Lower lobe of right lung (tissue), 2 donors: ENCODE measurements around the gene OR2A25. TPM values are rescaled to one million over a fixed set of nuclear protein-coding genes. Genes with fewer than 3 reads are reported as not detected.

Experiments used
- ATAC-seq, 2 donors: fragments of 200-7000 bp; cut with Tn5 transposase; one replicate each; pipeline ENCODE4 v1.9.1; 2020 to 2022; ENCODE audit warnings: mild to moderate bottlenecking in 2 of 2, moderate library complexity in 2 of 2
- DNase-seq: peaks from one replicate; pipeline ENCODE4 v3.0.0-alpha.2; 2020
- H3K27ac ChIP-seq: fragments of 200-600 bp; one replicate; pipeline ENCODE4 v1.8.0; 2022
- H3K27me3 ChIP-seq: fragments of 200-600 bp; one replicate; pipeline ENCODE4 v1.8.0; 2022; ENCODE audit warnings: low read depth
- H3K36me3 ChIP-seq: fragments of 200-600 bp; one replicate; pipeline ENCODE4 v1.8.0; 2022; ENCODE audit warnings: mild to moderate bottlenecking
- H3K4me1 ChIP-seq: fragments of 200-600 bp; one replicate; pipeline ENCODE4 v1.8.0; 2022
- H3K4me3 ChIP-seq: fragments of 200-600 bp; one replicate; pipeline ENCODE4 v1.8.0; 2022; ENCODE audit warnings: mild to moderate bottlenecking
- H3K9me3 ChIP-seq: fragments of 200-600 bp; one replicate; pipeline ENCODE4 v1.8.0; 2022
- CTCF ChIP-seq: fragments of 200-600 bp; IDR thresholded peaks from one replicate; pipeline ENCODE4 v1.8.0; 2022; ENCODE audit warnings: antibody characterized with exemption, mild to moderate bottlenecking
- intact Hi-C: fragments of 100-400 bp; cut with DNase I; formaldehyde crosslinking; loops from one replicate; pipeline ENCODE4 v1.11.0; 2022
- total RNA-seq: library from RNA; stranded (reverse); fragmentation: NEBNext Ultra II Directional; extraction: Animal tissue kit (Norgen Biotek cat#: 25700); gene quantifications from one replicate; pipeline ENCODE4 v1.2.1, GENCODE V29; 2021
- donor health status: DM: no; HTN: yes; CAD: no; lungs with severe emphysema.

OR2A25 gene
- total RNA-seq, 1 donor from 2014 or later = not detected

DNA sequence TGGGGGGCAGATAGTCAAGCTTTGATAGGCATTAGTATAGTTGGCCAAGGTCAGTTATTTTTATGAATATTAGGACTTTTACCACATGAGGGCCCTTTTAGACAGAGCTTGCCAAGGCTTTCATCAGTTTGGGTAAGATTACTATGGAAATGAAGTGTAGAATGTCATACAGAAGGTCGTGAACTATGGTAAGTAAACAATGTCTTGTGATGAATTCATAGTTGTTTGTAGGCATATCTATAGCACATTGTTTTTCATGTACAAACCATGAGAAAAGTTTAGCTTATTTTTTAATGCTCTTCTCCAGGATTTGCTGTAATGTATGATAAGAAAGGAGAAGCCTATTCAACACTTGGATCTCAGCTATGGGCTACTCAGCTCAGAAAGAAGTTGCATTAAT lies 44.0 kb downstream of the OR2A25 start:
- intact Hi-C loops = no loop called here
- no peak for ATAC-seq
- Histone ChIP-seq H3K27ac (no peak overlapping the region), H3K4me1 (no peaks in the 10 kb centered on the region), H3K27me3 (peaks cover 5% of the 10 kb centered on the region), H3K4me3 (no peak overlapping the region), H3K9me3 (no peaks in the 10 kb centered on the region), H3K36me3 (no peaks in the 10 kb centered on the region)
- TF ChIP-seq CTCF = no peak
- DNase-seq = no peak

- DNase-seq (no peak), ATAC-seq (no peak)
- Histone ChIP-seq H3K9me3 (no peaks in the 10 kb centered on the region), H3K36me3 (no peaks in the 10 kb centered on the region), H3K4me1 (no peaks in the 10 kb centered on the region), H3K27me3 (peaks cover 5% of the 10 kb centered on the region), H3K4me3 (no peak overlapping the region), H3K27ac (no peak overlapping the region)
- no peak for TF ChIP-seq CTCF
- intact Hi-C loops = no loop called here
These were observed 48.7 kb downstream of the OR2A25 start for GRCh38 chr7:144118341-144118740.

DNA sequence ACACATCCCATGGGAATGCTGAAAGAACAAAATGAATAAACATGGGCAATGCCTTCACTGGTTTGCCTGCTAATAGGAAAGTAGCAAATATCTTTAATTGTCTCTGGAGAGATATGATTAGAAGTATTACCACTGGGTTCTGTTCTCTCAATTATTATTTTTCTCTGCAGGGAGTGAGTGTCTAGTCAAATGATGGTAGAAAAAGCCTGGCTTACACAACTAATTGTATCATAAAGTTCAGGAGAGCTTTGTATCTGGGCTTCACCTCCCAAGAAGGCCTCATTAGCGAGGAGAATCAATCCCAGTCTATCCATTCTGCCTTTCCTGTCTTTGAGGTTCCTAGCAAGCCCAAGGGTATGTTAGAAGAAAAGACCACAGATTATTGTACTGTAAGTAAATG lies 53.3 kb downstream of the OR2A25 start, which contains the start of gene OR2A14:
TSS of gene OR2A14 (plus strand) at position 301 of the 400 bp plus-strand sequence. CDS start 5,937 bp downstream, outside the sequence.
- no peak for TF ChIP-seq CTCF
- intact Hi-C loops = no loop called here
- Histone ChIP-seq H3K4me3 (no peak within 1 kb of the TSS), H3K27ac (no peak within 1 kb of the TSS), H3K27me3 (no peaks in the 10 kb centered on the region), H3K9me3 (no peaks in the 10 kb centered on the region), H3K36me3 (no peaks in the 10 kb centered on the region), H3K4me1 (no peaks in the 10 kb centered on the region)
- DNase-seq = no peak
- no peak for ATAC-seq

Other genes starting within 250 kb of the OR2A25 start
- gene TCAF1, start 167.6 kb upstream of the OR2A25 start, total RNA-seq = 43.3 TPM
- gene OR2F2, start 134.6 kb upstream of the OR2A25 start, total RNA-seq = not detected
- gene OR2F1, start 115.0 kb upstream of the OR2A25 start, total RNA-seq = not detected
- not detected for gene OR6B1, start 69.5 kb upstream of the OR2A25 start, total RNA-seq
- gene OR2A5, start 20.9 kb upstream of the OR2A25 start, total RNA-seq = not detected
- gene OR2A12, start 16.5 kb downstream of the OR2A25 start, total RNA-seq = not detected
- not detected for gene OR2A2, start 39.8 kb downstream of the OR2A25 start, total RNA-seq
- gene OR2A14, start 53.4 kb downstream of the OR2A25 start, total RNA-seq = not detected
- gene CTAGE4, start 113.7 kb downstream of the OR2A25 start, total RNA-seq = 8.5 TPM
- 10.3 TPM for gene ARHGEF35, start 126.0 kb downstream of the OR2A25 start, total RNA-seq
- not detected for gene OR2A42, start 169.8 kb downstream of the OR2A25 start, total RNA-seq
- 12.1 TPM for gene OR2A7, start 195.0 kb downstream of the OR2A25 start, total RNA-seq
- gene CTAGE8, start 199.5 kb downstream of the OR2A25 start, total RNA-seq = 4.2 TPM
- 0.15 TPM for gene OR2A1, start 242.6 kb downstream of the OR2A25 start, total RNA-seq